ENCODE results near the gene SH3BP4.

- TF ChIP-seq EZH2phosphoT487 (IDR thresholded peaks at IDR 0.05; ENCODE audit: borderline replicate concordance, low read depth, low read length), result no peak
- TF ChIP-seq, protein P1, sequence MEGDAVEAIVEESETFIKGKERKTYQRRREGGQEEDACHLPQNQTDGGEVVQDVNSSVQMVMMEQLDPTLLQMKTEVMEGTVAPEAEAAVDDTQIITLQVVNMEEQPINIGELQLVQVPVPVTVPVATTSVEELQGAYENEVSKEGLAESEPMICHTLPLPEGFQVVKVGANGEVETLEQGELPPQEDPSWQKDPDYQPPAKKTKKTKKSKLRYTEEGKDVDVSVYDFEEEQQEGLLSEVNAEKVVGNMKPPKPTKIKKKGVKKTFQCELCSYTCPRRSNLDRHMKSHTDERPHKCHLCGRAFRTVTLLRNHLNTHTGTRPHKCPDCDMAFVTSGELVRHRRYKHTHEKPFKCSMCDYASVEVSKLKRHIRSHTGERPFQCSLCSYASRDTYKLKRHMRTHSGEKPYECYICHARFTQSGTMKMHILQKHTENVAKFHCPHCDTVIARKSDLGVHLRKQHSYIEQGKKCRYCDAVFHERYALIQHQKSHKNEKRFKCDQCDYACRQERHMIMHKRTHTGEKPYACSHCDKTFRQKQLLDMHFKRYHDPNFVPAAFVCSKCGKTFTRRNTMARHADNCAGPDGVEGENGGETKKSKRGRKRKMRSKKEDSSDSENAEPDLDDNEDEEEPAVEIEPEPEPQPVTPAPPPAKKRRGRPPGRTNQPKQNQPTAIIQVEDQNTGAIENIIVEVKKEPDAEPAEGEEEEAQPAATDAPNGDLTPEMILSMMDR (conservative IDR thresholded peaks at IDR 0.05; ENCODE audit: low read length), result no peak
Measured at GRCh38 chr2:235041918-235042575, 90.2 kb downstream of the SH3BP4 start.
